Activated CD8-positive, alpha-beta memory T cell treated with anti-CD3 and anti-CD28 coated beads for 24 hours (primary cell): Measurements from ENCODE around the gene EFS.
"Not testable (repeated sequence)": the region's sequence is repeated elsewhere in the genome, so short reads cannot be mapped to it uniquely, and the experiment has no call there.

ENCODE experiments used
- DNase-seq: peaks from one replicate; pipeline ENCODE4 v3.0.0-alpha.2; 2020

Gene EFS

DNA sequence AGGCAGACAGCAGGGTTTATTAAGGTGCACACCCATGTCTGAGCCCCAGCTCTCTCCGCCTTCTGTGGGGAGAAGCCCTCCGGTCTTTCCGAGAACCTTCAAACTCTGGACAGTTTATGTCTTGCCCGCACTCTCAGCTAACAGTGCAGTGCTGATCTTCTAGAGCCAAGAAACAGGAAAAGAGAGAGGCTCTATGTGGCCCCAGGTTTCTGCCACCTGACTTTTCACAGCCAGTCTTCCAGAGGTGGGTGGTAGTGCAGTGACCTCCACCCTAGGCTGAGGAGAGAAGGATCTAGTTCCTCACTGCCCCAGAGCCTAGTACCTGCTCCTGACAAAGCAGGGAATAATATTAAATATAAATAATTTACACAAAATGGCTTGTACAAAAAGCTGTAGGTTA is 8.3 kb downstream of the EFS start:
- DNase-seq: no peak

DNA sequence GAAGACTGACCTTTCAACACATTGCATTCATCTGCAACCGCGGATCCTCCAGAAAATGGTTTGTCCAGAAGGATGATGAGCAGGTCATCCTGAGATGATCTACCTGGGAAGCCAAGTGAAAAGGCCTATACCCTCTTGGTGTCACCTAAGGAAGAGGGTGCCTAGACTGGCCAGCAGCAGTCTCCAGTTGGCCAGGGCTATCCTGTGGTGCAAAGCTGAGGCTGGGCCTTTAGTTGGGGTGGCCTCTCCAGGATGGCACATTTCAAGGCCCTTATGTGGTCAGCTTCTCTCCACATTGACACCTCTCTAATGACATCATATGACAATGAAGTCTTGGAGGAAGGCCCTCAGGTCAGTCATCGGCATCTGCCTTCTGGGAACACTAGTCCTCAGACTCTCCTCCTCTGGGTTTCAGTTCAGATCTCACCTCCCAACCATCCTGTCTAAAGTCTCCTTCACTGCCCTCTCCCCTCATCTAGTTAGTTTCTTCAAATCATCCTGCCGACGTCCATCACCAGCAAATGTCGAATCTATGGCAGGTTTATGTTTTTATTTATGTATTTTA is 9.0 kb downstream of the EFS start:
- no peak for DNase-seq

GRCh38 chr14:23354990-23355389 is 10.0 kb downstream of the EFS start:
- no peak for DNase-seq

DNA sequence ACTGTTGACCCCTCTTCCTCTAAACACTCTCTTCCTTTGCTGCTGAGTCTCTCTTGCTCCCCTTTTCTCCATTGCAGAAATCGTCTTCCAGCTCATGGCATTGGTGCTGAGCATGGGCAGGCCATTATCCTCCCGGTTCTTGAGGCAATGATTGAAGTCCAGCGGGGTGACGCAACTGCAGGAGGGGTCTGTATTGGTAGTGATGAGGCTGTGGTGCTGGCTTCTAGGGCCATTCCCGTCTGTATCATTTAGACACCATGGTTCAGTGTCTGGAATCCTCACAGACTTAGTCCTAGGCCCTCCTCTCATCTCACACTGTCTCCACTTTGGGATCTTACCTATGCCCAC is 11.6 kb downstream of the EFS start:
- no peak for DNase-seq

DNA sequence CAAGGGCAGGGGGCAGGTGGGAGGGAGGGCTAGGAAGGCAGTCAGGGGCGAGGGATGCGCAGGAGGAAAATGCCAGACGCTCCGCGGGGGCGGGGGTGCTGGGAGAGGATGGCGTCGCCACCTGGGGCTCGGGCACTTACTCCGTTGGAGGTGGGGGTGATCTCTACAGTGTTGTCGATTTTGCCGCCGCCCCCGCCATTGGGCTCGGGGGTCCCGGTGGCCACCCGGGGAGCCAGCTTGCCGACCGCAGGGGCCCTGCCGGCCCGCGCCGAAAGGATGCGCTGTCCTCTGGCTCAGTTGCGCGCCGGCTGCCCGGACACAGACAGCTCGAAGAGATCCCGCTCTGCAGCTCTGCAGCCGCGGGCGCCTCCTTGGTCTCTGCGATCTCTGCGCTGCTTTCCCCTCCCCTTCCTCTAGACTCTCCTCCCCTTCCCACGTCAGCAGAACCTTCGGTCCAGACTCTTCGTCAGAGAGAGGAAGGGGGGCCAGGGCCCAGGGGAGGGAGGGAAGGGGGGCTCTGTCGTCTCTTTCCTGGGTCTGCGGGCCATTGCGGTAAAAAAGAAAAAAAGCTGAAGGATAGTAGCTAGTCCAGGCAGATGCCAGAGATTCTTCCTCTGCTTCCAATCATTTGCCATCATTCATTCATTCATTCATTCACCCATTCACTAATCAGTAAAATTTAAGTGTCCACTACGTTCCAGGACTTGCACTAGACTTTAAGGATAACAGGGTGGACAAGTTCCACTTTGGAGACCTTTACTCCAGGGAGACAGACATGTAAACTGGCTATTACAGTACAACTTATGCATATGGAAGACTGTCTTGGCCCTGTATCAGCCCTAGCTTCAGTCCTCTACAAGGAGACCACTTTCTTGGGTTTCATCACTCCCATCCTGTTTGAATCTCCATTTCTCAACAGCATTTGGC is 12.2 kb downstream of the EFS start, which contains the start of gene SLC22A17:
SLC22A17 (minus strand) TSS at position 382 of the 927 bp plus-strand sequence.
- peak; percentile 79 for DNase-seq

DNA sequence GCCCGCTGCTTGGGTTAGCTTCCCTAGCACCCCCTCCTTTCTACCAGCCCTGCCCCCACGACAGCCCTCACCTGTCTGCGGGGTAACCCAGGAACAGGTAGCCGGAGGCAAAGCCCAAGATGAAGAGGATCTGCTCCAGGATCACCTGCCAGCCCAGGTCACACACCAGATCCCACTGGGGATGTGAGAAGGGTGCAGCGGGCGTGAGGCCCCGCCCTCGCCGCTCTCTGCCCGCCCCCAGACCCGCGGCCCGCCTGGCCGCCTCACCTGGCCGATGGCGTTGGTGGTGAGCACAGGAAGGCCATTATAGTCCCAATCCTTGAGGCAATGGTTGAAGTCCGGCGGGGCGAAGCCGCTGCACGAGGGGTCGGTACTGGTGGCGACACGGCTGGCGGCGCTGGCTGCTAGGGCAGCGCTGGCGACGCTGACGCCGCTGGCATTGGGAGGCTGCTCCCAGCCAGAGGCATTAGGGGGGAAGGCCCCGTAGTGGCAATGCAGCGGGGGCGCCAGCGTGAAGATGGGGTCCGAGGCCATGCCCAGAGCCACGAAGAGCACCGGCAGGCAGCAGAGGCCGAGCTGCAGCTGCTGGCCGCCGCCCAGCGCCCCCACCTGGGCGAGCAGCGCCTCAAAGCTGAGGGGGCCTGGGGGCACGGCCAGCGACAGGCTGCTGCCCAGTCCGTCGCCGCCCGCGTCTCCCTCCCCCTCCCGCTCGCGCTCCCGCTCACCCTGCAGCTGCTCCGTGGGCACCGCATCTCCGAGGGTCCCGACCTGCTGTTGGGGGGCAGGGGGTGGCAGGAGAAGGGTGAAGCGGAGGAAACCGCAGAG is 13.1 kb downstream of the EFS start:
- DNase-seq: peak; percentile 61

GRCh38 chr14:23349156-23349845 is 15.7 kb downstream of the EFS start:
- no peak for DNase-seq

DNA sequence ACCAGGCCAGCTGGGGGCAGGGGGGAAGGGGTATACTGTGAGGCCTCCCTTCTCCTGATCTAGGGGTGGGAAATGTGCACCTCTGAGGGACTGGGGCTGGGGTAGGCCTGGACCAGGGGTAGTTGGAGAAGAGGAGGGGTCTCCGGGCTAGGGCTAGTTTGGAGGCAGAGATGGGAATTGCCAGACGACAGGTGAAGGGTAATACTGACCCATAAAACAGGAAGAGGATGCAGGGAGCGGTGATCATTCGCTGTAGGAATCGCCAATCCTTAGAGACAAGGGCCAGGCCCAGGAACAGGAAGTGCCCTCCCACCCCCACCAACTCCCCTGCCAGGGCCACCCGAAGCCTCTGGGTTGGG is 16.7 kb downstream of the EFS start:
- DNase-seq: no peak

DNA sequence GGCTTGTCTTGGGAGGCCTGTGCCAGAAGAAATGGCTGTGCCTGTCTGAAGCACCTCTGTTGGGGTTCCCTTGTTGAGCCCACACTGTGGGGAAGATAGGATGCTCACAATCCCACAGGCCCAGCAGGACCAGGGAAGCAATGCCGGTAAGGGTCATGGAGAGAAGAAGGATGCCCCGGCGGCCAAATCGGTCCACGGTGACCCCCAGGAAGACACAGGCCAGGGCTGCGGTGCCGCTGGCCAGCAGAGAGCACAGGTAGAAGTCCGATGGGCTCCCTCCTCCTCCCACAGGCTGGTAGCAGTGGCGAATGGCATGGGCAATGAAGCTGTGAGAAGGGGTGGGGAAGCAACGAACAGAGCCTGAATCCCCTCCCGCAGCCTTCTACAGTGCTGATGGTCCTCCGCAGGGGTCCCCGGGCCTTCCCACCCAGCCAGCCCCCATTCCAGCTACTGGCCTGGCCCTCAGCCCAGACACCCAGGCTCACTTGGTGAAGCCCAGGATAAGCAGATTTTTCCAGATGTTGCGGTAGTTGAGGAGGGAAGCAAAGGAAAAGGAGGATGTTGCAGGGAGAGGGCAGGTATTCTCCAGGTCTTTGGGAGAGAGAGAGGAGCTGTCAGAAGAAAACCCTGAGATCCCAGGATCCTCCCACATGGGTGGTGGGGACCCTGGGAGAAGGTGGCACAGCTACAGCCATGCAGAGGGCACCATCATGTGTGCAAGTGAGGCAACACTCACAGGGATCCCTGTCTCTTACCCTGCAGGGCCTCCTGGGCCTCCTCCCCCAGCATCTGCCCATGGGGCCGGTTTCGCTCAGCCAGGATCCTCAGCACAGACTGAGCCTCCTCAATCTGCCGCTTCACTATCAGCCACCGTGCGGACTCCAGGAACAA is 17.3 kb downstream of the EFS start:
- DNase-seq: no peak

DNA sequence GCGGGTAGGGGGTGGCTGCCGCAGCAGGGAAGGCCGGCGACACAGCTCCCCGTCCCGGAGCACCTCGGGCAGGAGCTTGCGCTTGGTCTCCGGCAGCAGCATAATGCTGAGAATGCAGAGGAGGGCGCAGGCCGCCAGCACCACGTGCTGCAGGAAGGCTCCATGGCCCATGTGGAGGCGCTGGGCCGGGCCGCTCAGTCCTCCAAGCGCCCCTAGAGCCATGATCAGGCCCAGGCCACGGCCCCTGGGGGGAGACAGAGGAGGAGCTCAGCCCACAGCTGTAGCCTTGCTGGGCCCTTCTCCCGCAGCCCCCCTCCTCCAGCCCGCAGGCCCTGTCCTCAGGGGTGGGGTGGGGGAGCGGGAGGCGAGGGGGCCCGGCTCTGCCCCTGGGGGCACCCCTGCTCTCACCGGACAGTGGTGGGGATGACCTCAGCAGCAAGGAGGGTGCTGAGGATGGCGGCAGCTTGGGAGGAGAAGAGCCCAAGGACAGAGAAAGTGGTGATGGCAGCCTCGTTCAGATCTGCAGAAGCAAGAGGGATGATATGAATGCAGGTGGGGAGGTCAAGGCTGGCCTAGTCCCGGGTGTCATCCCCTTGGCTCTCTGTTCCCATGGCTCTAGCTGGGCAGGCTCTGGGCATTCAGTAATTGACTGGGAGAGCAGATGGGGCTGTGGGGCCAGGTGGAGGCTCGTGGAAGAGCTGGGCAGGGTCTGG is 18.1 kb downstream of the EFS start:
- no peak for DNase-seq

GRCh38 chr14:23345987-23346692 is 18.8 kb downstream of the EFS start:
- no peak for DNase-seq

GRCh38 chr14:23344481-23344880 is 20.5 kb downstream of the EFS start:
- DNase-seq: no peak

DNA sequence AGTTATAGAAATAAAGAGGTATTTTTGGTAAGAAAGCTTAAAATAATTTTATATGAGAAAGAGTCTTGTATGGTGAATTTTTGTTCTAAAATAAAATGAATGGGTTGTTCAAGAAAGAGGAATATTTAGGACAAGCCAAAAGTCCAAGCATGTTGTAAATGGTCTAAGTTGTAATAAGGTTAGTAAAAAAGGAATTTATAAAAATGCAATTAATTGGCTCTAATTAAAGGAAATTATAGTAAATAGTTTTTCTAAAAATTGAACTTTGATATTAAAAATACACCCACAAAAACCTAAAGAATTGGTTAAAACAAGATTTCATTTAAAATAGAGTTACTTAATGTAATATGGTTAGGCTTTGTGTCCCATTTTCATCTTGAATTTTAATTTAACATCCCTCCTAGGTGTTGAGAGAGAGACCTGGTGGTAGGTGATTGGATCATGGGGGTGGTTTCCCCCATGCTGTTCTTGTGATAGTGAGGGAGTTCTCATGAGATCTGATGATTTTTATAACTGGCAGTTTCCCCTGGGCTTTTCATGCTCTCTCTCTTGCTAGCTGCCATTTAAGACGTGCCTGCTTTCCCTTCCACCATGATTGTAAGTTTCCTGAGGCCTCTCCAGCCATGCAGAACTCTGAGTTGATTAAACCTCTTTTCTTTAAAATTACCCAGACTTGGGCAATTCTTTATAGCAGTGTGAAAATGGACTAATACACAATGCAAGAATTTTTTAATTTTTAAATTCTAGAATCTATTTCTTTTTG is 25.3 kb downstream of the EFS start:
- no peak for DNase-seq

DNA sequence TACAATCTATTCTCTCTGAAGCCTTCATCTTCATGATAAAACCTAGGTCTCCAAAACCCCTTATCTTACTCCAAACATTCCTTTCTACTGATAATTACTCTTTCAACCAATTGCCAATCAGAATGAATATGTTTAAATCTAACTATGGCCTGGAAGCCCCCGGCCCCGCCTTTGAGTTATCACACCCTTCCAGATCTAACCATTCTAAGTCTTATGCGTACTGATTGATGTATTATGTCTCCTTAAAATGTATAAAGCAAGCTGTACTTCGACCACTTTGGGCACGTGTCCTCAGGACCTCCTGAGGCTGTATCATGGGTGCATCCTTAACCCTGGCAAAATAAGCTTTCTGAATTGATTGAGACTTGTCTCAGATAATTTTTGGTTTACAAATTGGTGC is 29.3 kb downstream of the EFS start:
- DNase-seq: no peak

GRCh38 chr14:23327947-23328744 is 36.8 kb downstream of the EFS start:
- DNase-seq: peak; percentile 71

GRCh38 chr14:23326491-23327332 is 38.3 kb downstream of the EFS start:
- DNase-seq: peak; percentile 57

GRCh38 chr14:23325746-23326145 is 39.2 kb downstream of the EFS start:
- DNase-seq: not testable (repeated sequence)

DNA sequence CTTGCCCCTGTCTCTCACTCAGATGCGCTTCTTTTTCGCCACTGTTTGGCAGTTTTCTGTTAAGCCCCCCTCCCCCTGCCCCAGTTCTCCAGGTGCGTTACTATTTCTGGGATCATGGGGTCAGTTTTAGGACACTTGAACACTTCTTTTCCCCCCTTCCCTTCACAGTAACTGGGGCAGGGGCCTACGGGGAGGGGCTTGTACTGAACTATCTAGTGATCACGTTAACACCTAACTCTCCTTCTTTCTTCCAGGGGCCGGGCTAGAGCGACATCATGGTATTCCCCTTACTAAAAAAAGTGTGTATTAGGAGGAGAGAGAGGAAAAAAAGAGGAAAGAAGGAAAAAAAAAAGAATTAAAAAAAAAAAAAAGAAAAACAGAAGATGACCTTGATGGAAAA is 40.0 kb downstream of the EFS start:
- no peak for DNase-seq
